Measurements from ENCODE around the gene PACRG. TPM values are rescaled to one million over a fixed set of nuclear protein-coding genes. Genes with fewer than 3 reads are reported as not detected.

Gene PACRG
- total and polyA plus RNA-seq, 2 donors (not counting 3 experiments of a cell fraction or from before 2014, with no cell fraction given): 0.08 TPM; not detected in 1

DNA sequence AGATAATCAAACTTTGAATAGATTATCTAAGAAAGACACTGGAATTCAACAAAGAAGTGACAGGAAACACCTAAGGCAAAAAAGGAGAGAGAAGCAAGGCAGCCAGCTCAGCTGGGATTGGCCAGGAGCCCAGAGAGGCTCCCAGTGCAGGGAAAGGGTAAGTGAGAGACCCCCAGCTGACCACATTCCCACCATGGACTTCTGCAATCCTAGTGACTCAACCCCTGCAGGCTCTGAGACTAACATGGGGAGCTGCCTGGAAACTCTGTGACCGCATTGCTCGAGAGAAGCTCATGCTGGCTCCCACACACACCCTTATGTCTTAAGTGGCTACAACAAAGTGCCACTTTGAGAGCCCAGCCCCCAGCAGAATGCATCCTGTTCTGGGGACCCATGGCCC, 215.1 kb downstream of the PACRG start:
- dilution Hi-C loops (cut with MboI; ENCODE audit: extremely low pct_ligation_motif_present, low sequenced_read_pairs): no loop called here
- no TSS peak for BruUV-seq (replicated peaks)
- FAIRE-seq (no peak), DNase-seq (ENCODE audit: low read depth, low spot score) (no peak)
- Histone ChIP-seq H3K27me3 (ENCODE audit: control insufficient read depth in 2 of 2, insufficient read depth in 2 of 2, low read length in 2 of 2) (no peaks in the 10 kb centered on the region), H4K20me1 (replicated peaks; ENCODE audit: control insufficient read depth, extremely low read depth, insufficient read depth, low read length) (no peaks in the 10 kb centered on the region), H3K4me1 (ENCODE audit: control insufficient read depth, extremely low read depth, insufficient read depth, low read length) (no peaks in the 10 kb centered on the region), H3K79me2 (ENCODE audit: control insufficient read depth, insufficient read depth, low read length) (no peaks in the 10 kb centered on the region), H3K27ac (ENCODE audit: insufficient read depth, low read depth, low read length) (no peak overlapping the region), H3K36me3 (ENCODE audit: control insufficient read depth in 2 of 2, extremely low read depth in 1 of 2, insufficient read depth in 2 of 2, low read length in 2 of 2) (no peaks in the 10 kb centered on the region), H3K4me3 (replicated peaks in 1 of 3; ENCODE audit: insufficient read depth in 1 of 3, low read depth in 1 of 3, low read length in 3 of 3) (no peak overlapping the region), H3K9ac (replicated peaks; ENCODE audit: extremely low read depth, insufficient read depth, low read length) (no peak overlapping the region), H3K9me3 (replicated peaks; ENCODE audit: control insufficient read depth, insufficient read depth, low read length) (no peaks in the 10 kb centered on the region), H2AFZ (ENCODE audit: low read depth, low read length) (no peak overlapping the region), H3K9me1 (replicated peaks; ENCODE audit: control insufficient read depth, extremely low read depth, insufficient read depth, low read length) (no peaks in the 10 kb centered on the region), H3K4me2 (ENCODE audit: insufficient read depth, low read length) (no peak overlapping the region)
- ChIA-PET POLR2A (no interaction called here), CTCF (no interaction called here)
- intact Hi-C loops (cut with micrococcal nuclease): no loop called here
- no peak for TF ChIP-seq POLR2A (IDR thresholded peaks at IDR 0.05; ENCODE audit: low read depth, low read length)
- TF ChIP-seq FOS (IDR thresholded peaks at IDR 0.05; ENCODE audit: borderline replicate concordance, insufficient read depth, low read length): no peak
- TF ChIP-seq POLR2AphosphoS5 (IDR thresholded peaks at IDR 0.05; ENCODE audit: insufficient read depth, low read depth, low read length): no peak
- TF ChIP-seq, protein P1, sequence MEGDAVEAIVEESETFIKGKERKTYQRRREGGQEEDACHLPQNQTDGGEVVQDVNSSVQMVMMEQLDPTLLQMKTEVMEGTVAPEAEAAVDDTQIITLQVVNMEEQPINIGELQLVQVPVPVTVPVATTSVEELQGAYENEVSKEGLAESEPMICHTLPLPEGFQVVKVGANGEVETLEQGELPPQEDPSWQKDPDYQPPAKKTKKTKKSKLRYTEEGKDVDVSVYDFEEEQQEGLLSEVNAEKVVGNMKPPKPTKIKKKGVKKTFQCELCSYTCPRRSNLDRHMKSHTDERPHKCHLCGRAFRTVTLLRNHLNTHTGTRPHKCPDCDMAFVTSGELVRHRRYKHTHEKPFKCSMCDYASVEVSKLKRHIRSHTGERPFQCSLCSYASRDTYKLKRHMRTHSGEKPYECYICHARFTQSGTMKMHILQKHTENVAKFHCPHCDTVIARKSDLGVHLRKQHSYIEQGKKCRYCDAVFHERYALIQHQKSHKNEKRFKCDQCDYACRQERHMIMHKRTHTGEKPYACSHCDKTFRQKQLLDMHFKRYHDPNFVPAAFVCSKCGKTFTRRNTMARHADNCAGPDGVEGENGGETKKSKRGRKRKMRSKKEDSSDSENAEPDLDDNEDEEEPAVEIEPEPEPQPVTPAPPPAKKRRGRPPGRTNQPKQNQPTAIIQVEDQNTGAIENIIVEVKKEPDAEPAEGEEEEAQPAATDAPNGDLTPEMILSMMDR (IDR thresholded peaks at IDR 0.05; ENCODE audit: extremely low read depth in 1 of 2, insufficient read depth in 1 of 2, low read depth in 1 of 2, low read length in 2 of 2): no peak
- no peak for TF ChIP-seq EZH2 (IDR thresholded peaks at IDR 0.05; ENCODE audit: borderline replicate concordance, low read depth, low read length, severe bottlenecking)
- TF ChIP-seq, protein P2, sequence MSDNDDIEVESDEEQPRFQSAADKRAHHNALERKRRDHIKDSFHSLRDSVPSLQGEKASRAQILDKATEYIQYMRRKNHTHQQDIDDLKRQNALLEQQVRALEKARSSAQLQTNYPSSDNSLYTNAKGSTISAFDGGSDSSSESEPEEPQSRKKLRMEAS (IDR thresholded peaks at IDR 0.05; ENCODE audit: insufficient read depth, insufficient read length): no peak
- no peak for TF ChIP-seq MYC (IDR thresholded peaks at IDR 0.05; ENCODE audit: low read depth, low read length)
- TF ChIP-seq GATA2 (IDR thresholded peaks at IDR 0.05; ENCODE audit: insufficient read depth, insufficient read length, low read depth, low read length): no peak
- no peak for TF ChIP-seq JUN (IDR thresholded peaks at IDR 0.05; ENCODE audit: borderline replicate concordance, insufficient read depth, insufficient read length, low read depth)
